Ishikawa (cell line): ENCODE results near the gene NR1D1.

Experiments
- CEBPB ChIP-seq: IDR thresholded peaks from 2 replicates; pipeline ENCODE4 v1.6.1; 2012
- CREB1 ChIP-seq: IDR thresholded peaks from 2 replicates; pipeline ENCODE4 v1.6.1; 2012; ENCODE audit warnings: low read depth
- EP300 ChIP-seq: IDR thresholded peaks from 2 replicates; pipeline ENCODE4 v1.6.1; 2012; ENCODE audit warnings: borderline replicate concordance
- FOXM1 ChIP-seq: IDR thresholded peaks from 2 replicates; pipeline ENCODE4 v1.6.1; 2012; ENCODE audit warnings: low read depth, borderline replicate concordance
- MAX ChIP-seq: IDR thresholded peaks from 2 replicates; pipeline ENCODE4 v1.6.1; 2012
- NFIC ChIP-seq: IDR thresholded peaks from 2 replicates; pipeline ENCODE4 v1.6.1; 2012
- RAD21 ChIP-seq: IDR thresholded peaks from 2 replicates; pipeline ENCODE4 v1.6.1; 2012; ENCODE audit warnings: low read depth
- REST ChIP-seq: IDR thresholded peaks from 2 replicates; pipeline ENCODE4 v1.6.1; 2012; ENCODE audit warnings: low read depth, mild to moderate bottlenecking
- TAF1 ChIP-seq: IDR thresholded peaks from 2 replicates; pipeline ENCODE4 v1.6.1; 2012; ENCODE audit warnings: low read depth, mild to moderate bottlenecking
- TCF12 ChIP-seq: IDR thresholded peaks from 2 replicates; pipeline ENCODE4 v1.6.1; 2012; ENCODE audit warnings: low read depth
- USF1 ChIP-seq: IDR thresholded peaks from 2 replicates; pipeline ENCODE4 v1.6.1; 2012
- YY1 ChIP-seq: IDR thresholded peaks from 2 replicates; pipeline ENCODE4 v1.6.1; 2012; ENCODE audit warnings: low read depth
- ZBTB7A ChIP-seq: IDR thresholded peaks from 2 replicates; pipeline ENCODE4 v1.6.1; 2012; ENCODE audit warnings: low read depth

GRCh38 chr17:40084477-40084876 lies 15.9 kb downstream of the NR1D1 start:
- TF ChIP-seq CEBPB (no peak), EP300 (no peak), RAD21 (no peak), ZBTB7A (no peak), TAF1 (no peak), REST (no peak), TCF12 (no peak), YY1 (no peak), FOXM1 (no peak), MAX (no peak), USF1 (no peak), CREB1 (no peak), NFIC (no peak)
